HL-60/S4 (cell line): ENCODE results near the gene RDH16.
"Not testable (repeated sequence)": the region's sequence is repeated elsewhere in the genome, so short reads cannot be mapped to it uniquely, and the experiment has no call there.

Source experiments
- in situ Hi-C: fragments of 300-500 bp; cut with MboI; formaldehyde crosslinking; loops from 2 replicates; pipeline ENCODE4 v1.14.3; 2022; ENCODE audit warnings: low sequenced_read_pairs

The RDH16 gene

DNA sequence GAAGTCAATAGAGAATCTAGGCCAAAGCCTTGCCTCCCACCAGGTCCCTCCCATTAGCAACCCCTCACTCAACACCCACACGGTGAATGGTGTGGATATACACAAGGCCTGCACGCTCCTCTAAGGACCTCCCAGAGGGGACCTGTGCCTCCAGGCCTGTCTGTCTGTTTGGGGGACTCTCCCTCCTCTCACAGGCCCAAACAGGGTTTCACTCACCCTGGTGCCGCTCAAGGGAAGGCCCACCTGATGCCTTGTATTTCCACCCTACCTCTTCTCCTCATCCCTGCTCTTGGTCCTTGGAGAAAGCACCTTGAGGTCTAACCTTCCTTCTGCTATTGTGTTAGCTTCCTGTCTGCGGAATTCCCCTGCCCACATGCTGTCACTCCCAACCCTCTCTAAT is 27.6 kb downstream of the RDH16 start:
- in situ Hi-C loops: no loop called here

DNA sequence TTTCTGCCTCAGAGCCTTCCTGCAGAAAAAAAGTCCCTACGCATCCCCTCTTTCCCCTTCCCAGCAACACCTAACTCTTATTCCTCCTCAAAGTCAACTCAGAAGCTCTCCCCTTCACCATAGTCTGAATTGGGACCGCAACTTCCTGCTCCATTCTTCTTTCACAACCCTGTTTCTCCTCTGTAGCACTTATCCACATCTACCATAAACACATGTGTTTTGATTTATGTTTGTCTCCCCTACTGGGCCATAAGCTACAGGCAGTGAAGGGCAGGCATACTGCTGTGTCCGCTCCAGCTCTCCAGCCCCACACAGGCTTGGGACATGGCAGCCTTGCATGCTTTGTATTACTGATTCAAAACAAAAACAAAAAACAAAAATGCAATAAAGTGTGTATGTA is 29.1 kb downstream of the RDH16 start:
- in situ Hi-C loops: no loop called here

DNA sequence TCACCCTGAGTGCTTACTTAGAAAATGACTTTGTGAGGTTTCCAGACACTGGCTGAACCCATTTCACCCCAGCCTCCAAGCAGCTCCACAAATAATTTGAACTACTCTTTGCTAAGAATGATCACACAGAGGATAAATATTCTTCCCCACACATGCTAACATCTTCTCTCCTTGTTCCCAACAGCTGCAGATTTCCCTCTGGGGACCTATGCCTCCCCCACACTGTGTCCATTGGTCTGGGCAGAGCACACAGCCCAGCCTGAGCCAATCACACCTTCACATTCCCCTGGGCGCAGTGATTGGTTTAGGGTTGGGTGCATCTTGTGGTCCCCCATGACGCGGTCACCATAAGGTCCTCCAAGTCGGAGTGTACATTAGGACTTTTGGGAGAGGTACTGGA is 30.1 kb downstream of the RDH16 start:
- in situ Hi-C loops: no loop called here

DNA sequence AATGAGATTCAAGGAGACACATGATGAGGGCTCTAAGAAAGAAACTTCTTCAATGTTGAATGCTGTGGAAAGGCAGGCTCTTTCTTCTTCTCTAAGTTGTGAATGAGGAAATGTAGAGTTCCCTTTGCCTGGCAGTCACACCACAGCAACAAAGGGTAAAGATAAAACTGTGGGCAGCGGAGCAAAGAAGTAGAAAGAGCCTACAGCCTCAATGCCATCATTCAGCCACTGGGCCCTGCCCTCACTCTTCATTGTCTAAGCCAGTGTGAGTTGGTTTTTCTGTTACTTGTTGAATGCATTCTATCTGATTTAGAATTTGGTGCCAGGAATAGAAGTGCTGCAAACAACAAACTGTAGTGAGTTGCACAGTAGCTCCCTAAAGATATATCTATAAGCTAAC is 35.4 kb downstream of the RDH16 start:
- in situ Hi-C loops: no loop called here

- in situ Hi-C loops: no loop called here
Observed at GRCh38 chr12:56921346-56921745, 36.1 kb downstream of the RDH16 start.

- in situ Hi-C loops: not testable (repeated sequence)
Observed at GRCh38 chr12:56918139-56918538, 39.3 kb downstream of the RDH16 start.

- in situ Hi-C loops: no loop called here
Observed at GRCh38 chr12:56916996-56917333, 40.4 kb downstream of the RDH16 start.

- in situ Hi-C loops: no loop called here
Observed at GRCh38 chr12:56916296-56916995, 41.0 kb downstream of the RDH16 start.

DNA sequence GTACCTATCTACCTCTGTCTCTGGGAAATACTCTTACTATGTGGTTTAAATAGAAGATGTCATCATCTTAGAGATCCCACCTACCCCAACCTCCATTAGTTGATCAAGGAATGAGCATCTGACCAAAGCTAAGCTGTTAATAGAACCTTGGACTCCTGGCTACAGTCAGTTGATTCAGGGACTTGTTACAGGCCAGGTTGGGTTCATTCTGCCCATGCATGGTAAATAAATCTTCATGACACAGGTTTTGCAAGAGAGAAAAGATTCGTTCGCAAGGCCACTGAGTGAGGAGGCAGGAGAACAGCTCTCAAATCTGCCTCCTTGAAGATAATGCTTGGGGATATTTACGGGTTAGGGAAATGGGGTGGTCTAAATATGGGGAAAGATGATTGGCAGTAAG is 42.7 kb downstream of the RDH16 start:
- in situ Hi-C loops: no loop called here

GRCh38 chr12:56914256-56914655 is 43.2 kb downstream of the RDH16 start:
- in situ Hi-C loops: no loop called here

- in situ Hi-C loops: not testable (repeated sequence)
Observed at GRCh38 chr12:56909403-56909802, 48.0 kb downstream of the RDH16 start.

GRCh38 chr12:56908136-56908535 is 49.3 kb downstream of the RDH16 start:
- in situ Hi-C loops: no loop called here

GRCh38 chr12:56905852-56906251 is 51.6 kb downstream of the RDH16 start:
- in situ Hi-C loops: no loop called here

- in situ Hi-C loops: no loop called here
Observed at GRCh38 chr12:56903374-56903773, 54.0 kb downstream of the RDH16 start.
